AG09309 (cell line): ENCODE measurements around the gene LHFPL2.

ENCODE experiments used
- DNase-seq: peaks from one replicate; pipeline ENCODE4 v3.0.0-alpha.2; 2010; ENCODE audit warnings: low read depth
- H3K4me3 ChIP-seq: 2 replicates; pipeline ENCODE4 v1.5.1; 2011; ENCODE audit warnings: mild to moderate bottlenecking, low read depth, low read length, moderate library complexity; ENCODE audit not compliant: control insufficient read depth
- CTCF ChIP-seq: IDR thresholded peaks from 2 replicates; pipeline ENCODE4 v1.5.1; 2011; ENCODE audit warnings: mild to moderate bottlenecking, low read depth, low read length, inconsistent platforms; ENCODE audit not compliant: insufficient read depth, control insufficient read depth; ENCODE audit errors: missing control alignments

LHFPL2 gene

DNA sequence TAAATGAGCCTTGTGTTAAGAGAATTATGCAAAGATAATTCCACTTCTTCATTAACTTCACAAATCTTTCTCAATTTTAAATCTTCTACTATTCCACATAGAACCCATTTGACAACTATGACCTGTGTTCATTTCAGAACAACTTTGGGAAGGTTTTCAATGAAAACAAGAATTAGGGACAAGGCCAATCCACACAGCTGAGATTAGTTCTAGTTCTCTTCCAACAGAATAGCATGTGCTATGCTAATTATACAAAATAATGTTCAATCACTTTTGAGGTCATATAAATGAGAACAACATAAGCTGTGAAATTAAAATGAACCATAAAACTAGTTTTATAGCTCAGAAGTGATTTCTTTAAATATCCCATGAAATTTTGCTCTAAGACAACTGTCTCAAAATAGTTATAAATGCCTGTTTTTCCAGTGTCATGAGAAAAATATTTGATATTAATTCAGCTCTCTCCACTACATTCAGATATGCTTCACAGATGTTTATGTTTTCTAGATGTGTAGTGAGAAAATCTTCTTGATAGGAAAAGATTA lies 7.2 kb upstream of the LHFPL2 start:
- no peak for TF ChIP-seq CTCF
- H3K4me3 ChIP-seq: no peak overlapping the region

GRCh38 chr5:78654386-78654785 lies 5.8 kb upstream of the LHFPL2 start:
- TF ChIP-seq CTCF: no peak
- no peak for DNase-seq
- H3K4me3 ChIP-seq: no peak overlapping the region

More for the DNA sequence above, 7.2 kb upstream of the LHFPL2 start:
- no peak for DNase-seq

DNA sequence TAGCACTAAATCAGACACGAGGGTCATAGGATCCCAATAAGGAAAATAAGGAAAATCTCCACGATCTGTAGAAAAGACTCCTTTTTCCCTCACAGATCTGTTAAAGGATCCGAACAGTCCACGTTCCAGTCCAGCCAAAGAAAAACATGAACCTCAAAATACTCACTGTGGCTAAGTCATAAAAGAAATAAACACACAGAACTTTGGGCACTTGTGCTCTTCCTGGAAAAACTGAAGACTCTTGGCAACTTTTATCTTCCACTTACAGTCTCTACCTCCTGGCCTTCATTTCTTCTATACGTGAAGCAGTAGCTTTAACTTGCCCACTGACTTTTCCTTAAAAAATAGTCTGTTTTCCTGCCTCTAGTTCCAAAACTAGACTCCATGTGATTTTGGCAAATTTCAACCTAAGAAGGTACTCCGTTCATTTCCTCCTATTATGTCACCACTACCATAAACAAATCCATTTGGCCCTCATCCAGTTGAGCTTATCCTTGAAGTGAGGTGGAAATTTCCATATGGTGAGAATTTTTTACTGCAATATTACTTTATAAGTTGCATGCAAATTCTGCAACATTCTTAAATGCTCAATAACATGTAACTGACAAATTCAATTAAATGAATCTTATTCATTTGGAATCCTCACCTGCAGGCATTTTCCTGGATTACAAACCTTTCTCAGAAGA lies 5.3 kb upstream of the LHFPL2 start:
- H3K4me3 ChIP-seq: no peak overlapping the region
- DNase-seq: no peak
- TF ChIP-seq CTCF: no peak

DNA sequence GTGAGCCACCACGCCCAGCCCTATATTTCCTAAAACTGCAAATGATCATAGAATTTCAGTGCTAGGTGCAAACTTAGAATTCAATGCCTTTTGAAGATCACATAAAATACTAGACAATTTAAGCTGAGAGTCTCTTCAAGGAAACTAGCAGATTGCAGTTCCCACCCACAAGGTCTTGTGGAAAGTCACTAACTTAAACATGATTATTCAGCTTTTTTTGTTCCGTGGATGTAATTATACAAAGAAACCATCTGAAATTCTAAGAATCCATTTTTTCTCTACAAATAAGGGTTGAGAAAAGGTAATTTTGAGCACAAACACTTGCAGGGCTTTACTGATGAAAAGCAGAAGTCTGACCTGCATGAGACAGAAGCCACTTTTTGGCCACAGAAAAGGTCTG lies 4.5 kb upstream of the LHFPL2 start:
- no peak overlapping the region for H3K4me3 ChIP-seq
- no peak for TF ChIP-seq CTCF
- DNase-seq: no peak

GRCh38 chr5:78651468-78651867 lies 2.9 kb upstream of the LHFPL2 start:
- no peak for DNase-seq
- no peak overlapping the region for H3K4me3 ChIP-seq
- TF ChIP-seq CTCF: no peak

- DNase-seq: no peak
- no peak for TF ChIP-seq CTCF
Measured at GRCh38 chr5:78650531-78650930, 2.0 kb upstream of the LHFPL2 start.

More at GRCh38 chr5:78650531-78650930, 2.0 kb upstream of the LHFPL2 start:
- no peak overlapping the region for H3K4me3 ChIP-seq
